GM18517 (cell line): ENCODE results near the gene LSP1.
A peak's percentile ranks its signal among the peaks of the same experiment; 100 is the strongest.

Source experiments
- ATAC-seq: cut with Tn5 transposase; IDR thresholded peaks from one replicate; pipeline ENCODE4 v1.9.1; 2021; ENCODE audit warnings: mild to moderate bottlenecking, moderate library complexity; ENCODE audit not compliant: unreplicated experiment

The LSP1 gene

DNA sequence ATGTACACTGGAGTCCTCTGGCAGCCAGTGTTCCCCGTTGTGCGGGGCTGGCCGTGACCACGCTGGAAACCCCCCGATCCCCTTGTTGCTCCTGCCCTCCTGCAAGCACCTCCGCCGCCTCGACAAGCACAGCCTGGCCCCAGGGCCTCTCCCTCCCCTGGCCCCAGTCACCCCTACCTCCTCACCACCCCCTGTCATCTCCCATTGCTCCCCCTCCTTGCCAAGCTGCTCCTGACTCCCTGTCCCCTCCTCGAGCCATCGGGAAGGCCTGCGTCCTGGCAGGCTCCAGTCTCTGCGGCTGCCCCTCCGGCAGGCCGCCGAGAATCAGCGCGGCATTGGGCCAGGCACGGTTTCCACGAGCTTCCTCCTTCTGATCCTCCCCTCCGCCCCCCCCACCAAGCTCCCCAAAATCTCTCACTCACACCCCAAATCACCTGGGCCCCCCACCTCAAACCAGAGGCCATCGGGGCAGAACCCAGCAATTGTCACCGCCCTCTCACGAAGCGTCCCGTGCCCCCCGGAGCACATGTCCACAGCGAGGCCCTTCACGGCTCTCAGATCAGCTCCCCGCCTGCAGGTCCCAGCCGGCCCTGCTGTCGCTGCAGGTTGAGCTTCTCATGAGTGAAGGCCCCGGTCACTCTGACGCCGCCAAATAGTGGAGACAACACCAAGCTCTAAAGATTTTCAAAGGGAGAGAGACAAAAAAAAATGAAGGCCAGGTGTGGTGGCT, 5.7 kb upstream of the LSP1 start:
- no peak for ATAC-seq

- no peak for ATAC-seq
These were observed 4.8 kb upstream of the LSP1 start for GRCh38 chr11:1847926-1848639.

DNA sequence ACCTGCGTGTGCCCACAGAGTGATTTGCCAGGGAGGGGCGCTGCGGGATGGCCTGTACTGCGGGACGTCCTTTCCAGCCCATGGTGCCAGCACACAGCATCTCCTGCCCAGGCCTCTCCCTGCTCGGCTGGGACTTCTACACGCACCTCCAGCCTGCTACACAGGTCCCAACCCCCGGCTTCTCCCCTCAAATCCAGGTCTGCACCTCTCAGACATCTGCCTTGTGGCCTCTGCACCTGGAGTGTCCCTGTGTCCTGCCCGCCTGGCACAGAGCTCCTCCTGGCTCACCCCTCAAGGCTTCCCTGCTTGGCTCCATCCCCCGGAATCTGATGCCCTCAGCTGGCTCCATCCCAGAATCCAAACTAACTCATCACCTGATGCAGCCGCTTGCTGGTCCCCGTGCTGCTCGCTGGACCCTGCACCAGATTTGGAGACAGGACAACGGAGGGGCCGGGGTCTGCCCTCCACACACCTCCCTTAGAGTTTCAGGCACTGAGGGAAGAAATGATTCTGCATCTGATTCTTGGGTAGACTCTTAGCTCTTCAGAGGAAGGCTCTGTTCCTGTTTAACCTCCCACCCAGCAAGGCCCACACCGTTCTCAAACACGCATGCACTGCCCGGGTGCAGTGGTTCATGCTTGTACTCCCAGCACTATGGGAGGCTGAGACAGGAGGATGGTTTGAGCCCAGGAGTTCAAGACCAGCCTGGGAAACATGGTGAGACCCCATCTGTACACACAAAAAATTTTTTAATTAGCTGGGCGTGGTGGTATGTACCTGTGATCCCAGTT, 4.0 kb upstream of the LSP1 start:
- ATAC-seq, result no peak

- no peak for ATAC-seq
These were observed 1.3 kb upstream of the LSP1 start for GRCh38 chr11:1851468-1852180.

DNA sequence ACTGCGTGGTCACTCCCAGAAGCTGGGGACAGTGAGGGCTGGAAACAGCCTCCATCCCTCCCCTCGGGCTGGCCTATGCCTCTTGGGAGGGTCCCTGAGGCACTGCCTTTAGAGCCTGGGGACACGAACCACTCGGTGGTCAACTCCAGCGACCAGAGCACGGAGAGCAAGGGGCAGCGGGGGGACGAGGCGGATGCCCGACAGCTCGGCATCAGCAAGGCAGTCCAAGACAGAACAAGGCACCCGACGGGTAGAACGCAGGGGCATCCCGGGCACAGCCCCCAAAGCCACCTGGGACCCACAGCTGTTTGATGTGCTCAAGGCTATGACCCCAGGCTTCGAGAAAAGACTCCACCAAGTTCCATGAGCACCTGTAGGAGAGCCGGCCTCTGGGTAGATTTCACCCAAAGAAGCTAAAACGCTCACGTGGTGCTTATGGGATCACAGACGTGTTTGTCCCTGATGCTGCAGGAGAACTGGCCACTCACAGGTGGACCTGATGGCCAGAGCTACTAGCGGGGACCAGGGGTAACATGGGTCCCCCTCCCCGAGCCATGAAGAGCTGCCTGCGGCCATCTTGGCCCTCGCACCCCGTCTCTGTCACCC, 510 bp upstream of the LSP1 start:
- ATAC-seq, result peak; percentile 3

DNA sequence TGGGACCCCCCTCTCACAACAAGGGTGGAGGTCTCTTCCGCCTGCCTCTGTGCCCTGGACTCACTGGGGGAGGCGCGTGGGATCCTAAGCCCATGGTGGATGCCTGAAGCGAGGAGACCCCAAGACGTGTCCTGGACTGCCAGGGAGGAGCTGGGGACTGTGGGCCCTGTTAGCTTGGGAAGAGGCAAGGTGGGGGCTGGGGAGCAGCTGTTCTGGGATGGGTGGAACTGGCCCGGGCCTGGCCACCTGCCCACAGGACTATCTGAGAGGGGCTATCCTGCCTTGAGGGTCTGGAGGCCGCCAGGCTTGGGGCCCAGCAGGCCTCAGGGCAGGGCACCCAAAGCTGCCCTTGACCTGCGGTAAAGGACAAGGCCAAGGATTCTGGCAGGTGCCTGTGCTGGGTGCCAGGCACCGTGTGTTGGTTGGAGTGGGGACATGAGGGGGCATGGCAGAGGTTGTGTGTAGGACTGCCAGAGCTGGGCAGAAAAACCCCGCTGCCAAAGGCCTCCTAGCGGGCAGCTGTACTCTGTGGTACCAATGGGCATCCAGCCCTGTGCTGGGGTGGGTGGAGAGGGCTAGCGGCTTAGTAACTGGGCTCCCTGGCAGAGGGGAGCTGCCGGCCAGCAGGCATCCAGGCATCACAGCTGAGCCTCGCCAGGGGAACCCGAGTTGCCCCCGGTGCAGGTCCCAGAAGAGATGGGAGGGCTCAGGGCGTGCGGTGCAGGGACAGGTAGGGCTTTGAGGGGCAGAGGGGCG, 670 bp downstream of the LSP1 start:
- no peak for ATAC-seq

DNA sequence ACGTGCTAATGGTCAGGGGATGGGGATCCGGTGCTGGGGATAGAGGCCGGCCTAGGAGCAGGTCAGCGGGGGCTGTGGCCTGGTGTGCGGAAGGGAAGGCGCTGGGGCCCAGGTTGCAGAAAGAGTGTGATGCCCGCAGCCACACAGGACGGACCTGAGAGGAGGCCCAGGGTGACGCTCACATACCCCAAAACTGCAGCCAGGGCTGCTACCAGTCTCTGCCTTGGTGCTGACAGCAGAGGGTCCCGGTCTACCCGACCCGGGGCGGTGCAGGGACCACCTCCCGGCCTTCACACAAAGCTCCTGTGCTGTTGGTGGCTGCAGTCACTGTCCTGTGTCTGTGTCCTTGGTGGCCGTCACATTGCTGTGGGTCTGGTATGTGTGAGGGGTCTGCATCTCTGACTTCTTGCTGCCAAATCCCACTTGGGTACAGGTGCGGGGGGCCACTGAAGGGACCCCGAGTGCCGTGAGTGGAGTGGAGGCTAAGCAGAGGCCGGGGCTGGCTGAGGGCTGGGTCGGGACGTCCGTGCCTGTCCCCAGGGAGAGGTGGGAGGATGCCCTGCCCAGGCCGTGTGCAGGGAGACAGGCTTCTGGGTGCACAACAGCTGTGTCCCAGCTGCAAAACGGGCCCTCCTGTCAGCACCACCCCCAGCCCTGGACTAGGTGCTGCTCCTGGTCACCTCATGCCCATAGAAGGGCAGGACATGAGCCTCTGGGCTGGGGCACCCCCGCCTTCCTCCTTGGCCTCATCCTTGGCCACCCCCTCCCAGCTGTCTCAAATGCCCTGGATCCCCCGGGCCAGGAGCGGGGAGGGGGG, 1.5 kb downstream of the LSP1 start:
- peak; percentile 12 for ATAC-seq

GRCh38 chr11:1854949-1855885, 2.3 kb downstream of the LSP1 start:
- peak; percentile 34 for ATAC-seq

GRCh38 chr11:1855886-1856265, 3.0 kb downstream of the LSP1 start:
- ATAC-seq, result no peak

GRCh38 chr11:1856306-1857005, 3.6 kb downstream of the LSP1 start:
- ATAC-seq, result no peak

DNA sequence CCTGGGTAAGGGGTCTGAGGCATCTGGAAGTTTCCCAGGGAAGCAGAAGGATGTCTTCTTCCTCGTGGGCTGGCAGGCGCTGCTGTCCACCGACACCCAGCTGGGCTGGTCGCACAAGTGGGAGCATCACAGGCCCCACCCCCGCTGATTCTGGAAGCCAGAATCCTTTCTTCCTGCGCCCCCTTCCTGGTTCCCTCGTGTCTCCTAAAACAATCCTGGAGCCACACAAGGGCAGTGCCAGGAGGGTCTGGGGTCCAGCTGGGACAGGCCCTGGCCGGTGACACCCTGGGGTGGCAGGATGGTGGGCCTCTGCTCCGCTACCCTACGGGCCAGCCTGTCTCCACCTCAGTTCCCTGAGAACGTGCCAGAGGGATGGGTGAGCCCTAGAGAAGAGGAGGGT, 4.2 kb downstream of the LSP1 start:
- ATAC-seq, result no peak

GRCh38 chr11:1858154-1858553, 5.3 kb downstream of the LSP1 start:
- no peak for ATAC-seq

DNA sequence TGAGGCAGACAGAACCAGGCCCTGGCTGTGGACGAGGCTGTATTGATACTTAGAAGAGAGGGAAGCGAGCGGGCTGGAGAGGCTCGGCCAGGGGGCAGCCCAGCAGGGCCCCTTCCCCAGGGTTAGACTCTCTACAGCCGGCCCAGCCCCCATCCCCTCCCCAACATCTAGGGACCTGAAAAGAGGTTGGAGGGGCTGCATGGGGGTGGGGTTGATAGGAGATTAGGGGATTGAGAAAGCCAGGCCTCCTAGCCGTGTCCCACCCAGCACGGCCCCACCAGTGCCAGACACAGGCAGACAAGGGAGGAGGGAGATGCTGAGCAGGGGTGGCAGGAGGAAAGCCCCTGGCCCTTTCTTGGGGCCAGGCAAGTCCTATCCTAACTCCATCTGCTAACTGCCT, 5.7 kb downstream of the LSP1 start:
- no peak for ATAC-seq

DNA sequence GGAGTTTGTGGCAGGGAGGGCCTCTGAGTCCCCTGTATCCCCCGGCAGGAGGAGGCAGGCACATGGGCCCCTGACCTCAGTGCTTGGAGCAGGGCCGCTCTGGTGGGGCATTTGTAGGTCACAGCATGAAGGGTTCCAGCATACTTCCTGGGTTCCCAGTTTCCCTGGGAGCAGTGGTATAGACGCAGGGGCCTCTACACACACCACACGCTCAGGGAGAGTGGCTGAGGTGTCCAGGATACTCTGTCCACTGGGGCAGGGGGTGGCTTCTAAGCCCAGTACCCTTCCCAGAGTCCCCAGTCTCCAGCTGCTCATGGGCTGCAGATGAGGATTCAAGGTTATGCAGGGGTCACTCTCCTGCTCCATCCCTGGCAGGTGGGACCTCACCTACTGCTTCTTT, 6.1 kb downstream of the LSP1 start:
- ATAC-seq, result no peak

GRCh38 chr11:1860108-1860507, 7.2 kb downstream of the LSP1 start:
- no peak for ATAC-seq

GRCh38 chr11:1861435-1862411, 8.8 kb downstream of the LSP1 start:
- ATAC-seq, result no peak
